Hepatocyte (in vitro differentiated cells): Measurements from ENCODE around the gene CHMP6.

ENCODE experiments used
- EZH2 ChIP-seq: fragments of 200-600 bp; sonication (generic); IDR thresholded peaks from 2 replicates; pipeline ENCODE4 v1.6.1; 2016; ENCODE audit warnings: antibody characterized with exemption, mild to moderate bottlenecking, borderline replicate concordance
- TF ChIP-seq, protein P1 (sequence below): fragments of 200-600 bp; sonication (generic); IDR thresholded peaks from 2 replicates; pipeline ENCODE4 v1.5.1; 2016; ENCODE audit warnings: antibody characterized with exemption, mild to moderate bottlenecking; ENCODE audit not compliant: poor library complexity

DNA sequence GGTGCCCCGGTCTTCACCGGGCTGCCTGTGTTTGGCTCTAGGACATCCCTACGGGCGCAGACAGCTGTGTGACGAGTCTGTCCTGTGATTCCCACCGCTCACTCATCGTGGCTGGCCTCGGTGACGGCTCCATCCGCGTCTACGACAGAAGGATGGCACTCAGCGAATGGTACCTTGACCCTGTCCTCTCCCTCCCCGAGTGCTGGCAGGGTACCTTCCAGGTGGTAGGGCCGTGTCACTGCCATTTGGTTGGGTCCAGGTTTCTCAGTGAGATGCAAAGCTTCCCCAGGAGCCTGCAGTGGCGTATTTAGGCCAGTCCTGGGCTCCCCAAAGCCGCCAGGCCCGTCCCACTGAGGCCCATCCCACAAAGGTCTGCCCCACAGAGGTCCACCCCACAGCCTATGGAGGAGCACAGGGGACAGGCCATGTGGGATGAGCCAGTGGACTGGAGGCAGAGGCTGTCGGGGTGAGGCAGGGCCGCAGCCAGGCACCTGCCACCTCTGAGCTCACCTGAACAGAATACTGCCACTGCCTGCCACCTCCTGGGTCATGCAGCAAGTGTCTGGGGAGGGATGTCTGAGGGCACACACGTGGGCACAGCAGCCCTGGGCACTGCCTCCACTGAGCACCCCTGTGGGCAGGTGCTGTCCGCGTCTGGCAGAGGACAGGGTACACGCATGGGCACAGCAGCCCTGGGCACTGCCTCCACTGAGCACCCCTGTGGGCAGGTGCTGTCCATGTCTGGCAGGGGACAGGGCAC, 31.4 kb upstream of the CHMP6 start:
- no peak for TF ChIP-seq EZH2
- TF ChIP-seq, protein P1, sequence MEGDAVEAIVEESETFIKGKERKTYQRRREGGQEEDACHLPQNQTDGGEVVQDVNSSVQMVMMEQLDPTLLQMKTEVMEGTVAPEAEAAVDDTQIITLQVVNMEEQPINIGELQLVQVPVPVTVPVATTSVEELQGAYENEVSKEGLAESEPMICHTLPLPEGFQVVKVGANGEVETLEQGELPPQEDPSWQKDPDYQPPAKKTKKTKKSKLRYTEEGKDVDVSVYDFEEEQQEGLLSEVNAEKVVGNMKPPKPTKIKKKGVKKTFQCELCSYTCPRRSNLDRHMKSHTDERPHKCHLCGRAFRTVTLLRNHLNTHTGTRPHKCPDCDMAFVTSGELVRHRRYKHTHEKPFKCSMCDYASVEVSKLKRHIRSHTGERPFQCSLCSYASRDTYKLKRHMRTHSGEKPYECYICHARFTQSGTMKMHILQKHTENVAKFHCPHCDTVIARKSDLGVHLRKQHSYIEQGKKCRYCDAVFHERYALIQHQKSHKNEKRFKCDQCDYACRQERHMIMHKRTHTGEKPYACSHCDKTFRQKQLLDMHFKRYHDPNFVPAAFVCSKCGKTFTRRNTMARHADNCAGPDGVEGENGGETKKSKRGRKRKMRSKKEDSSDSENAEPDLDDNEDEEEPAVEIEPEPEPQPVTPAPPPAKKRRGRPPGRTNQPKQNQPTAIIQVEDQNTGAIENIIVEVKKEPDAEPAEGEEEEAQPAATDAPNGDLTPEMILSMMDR = no peak
